K562 (cell line): ENCODE data around the gene IL33. TPM values are rescaled to one million over a fixed set of nuclear protein-coding genes. Genes with fewer than 3 reads are reported as not detected.

Experiments
- ATAC-seq: fragments of 200-7000 bp; cut with Tn5 transposase; 3 replicates; pipeline ENCODE4 v1.9.1; 2020; ENCODE audit warnings: moderate library complexity
- BruUV-seq: library from RNA; stranded (reverse); fragments of 400-500 nt; replicated peaks from 2 replicates; lab custom pipeline; 2021; lab: Mats Ljungman, UMichigan
- CTCF ChIA-PET: fragments of 300-600 bp; formaldehyde crosslinking; extraction: SDS; loops from one replicate; lab custom pipeline; 2021; ENCODE audit warnings: low intra/inter-chr PET ratio; lab: Yijun Ruan, JAX
- POLR2A ChIA-PET: fragments of 300-600, 350-650 bp; sonication (Branson Sonifier 250); formaldehyde crosslinking; extraction: SDS; loops from one replicate; lab custom pipeline; 2021; ENCODE audit warnings: antibody characterized with exemption, inconsistent platforms; lab: Yijun Ruan, JAX
- DNase-seq, 4 experiments: peaks; one replicate each; pipeline versions ENCODE4 v3.0.0 to v3.0.0-alpha.2; 2011 to 2018; ENCODE audit warnings: low spot score in 3 of 4, mixed read lengths in 3 of 4; ENCODE audit errors: extremely low read depth in 1 of 4
- FAIRE-seq: peaks from 2 replicates; lab custom pipeline; 2011; peaks lifted over from hg19 to GRCh38; lab: Jason Lieb, UNC
- H2AFZ ChIP-seq: 2 replicates; pipeline ENCODE4 v1.6.0; 2011; ENCODE audit warnings: low read depth, low read length, control low read depth, inconsistent platforms
- H3K27ac ChIP-seq: fragments of 200-600 bp; 3 replicates; pipeline ENCODE4 v1.8.0; 2011; ENCODE audit warnings: low read depth, mild to moderate bottlenecking, control low read depth, inconsistent platforms, low read length, moderate library complexity, mixed read lengths; ENCODE audit errors: extremely low read depth
- H3K27me3 ChIP-seq, 2 experiments: fragments of 300-600 bp in 1 of 2; 2 replicates in 1 of 2; 3 replicates in 1 of 2; pipeline versions ENCODE4 v1.6.0 to v1.8.0; 2011; ENCODE audit warnings: inconsistent platforms in 2 of 2, low read length in 2 of 2, mild to moderate bottlenecking in 1 of 2, mixed read lengths in 1 of 2, moderate library complexity in 1 of 2; ENCODE audit not compliant: control insufficient read depth in 2 of 2, insufficient read depth in 2 of 2
- H3K36me3 ChIP-seq: fragments of 300-600 bp; 3 replicates; pipeline ENCODE4 v1.8.0; 2011; ENCODE audit warnings: mild to moderate bottlenecking, low read length, inconsistent platforms; ENCODE audit not compliant: control insufficient read depth, insufficient read depth
- H3K4me1 ChIP-seq, 2 experiments: fragments of 200-600 bp in 1 of 2; replicated peaks in 1 of 2; 2 replicates in 1 of 2; 3 replicates in 1 of 2; pipeline versions ENCODE4 v1.5.1 to v1.8.0; 2011; ENCODE audit warnings: inconsistent platforms in 2 of 2, low read length in 2 of 2, mild to moderate bottlenecking in 1 of 2, mixed read lengths in 1 of 2, moderate library complexity in 1 of 2; ENCODE audit not compliant: control insufficient read depth in 2 of 2, insufficient read depth in 2 of 2
- H3K4me2 ChIP-seq: 2 replicates; pipeline ENCODE4 v1.6.1; 2011; ENCODE audit warnings: low read length, control low read depth, inconsistent platforms, mixed read lengths; ENCODE audit not compliant: insufficient read depth
- H3K4me3 ChIP-seq: fragments of 200-600 bp; sonication (generic), shearing (Covaris generic); 2 replicates; pipeline ENCODE4 v1.5.1; 2016; ENCODE audit warnings: control low read depth, inconsistent platforms
- H3K79me2 ChIP-seq: fragments of 200-600 bp; 3 replicates; pipeline ENCODE4 v1.8.0; 2011; ENCODE audit warnings: low read length, inconsistent platforms; ENCODE audit not compliant: control insufficient read depth, insufficient read depth
- H3K9ac ChIP-seq, 2 experiments: 2 replicates each; pipeline versions ENCODE4 v1.6.0 to v1.6.1; 2011; ENCODE audit warnings: low read depth in 2 of 2, low read length in 2 of 2, control low read depth in 1 of 2, inconsistent platforms in 1 of 2, mild to moderate bottlenecking in 1 of 2, mixed read lengths in 1 of 2; ENCODE audit not compliant: insufficient read depth in 1 of 2
- H3K9me1 ChIP-seq: one replicate; pipeline ENCODE4 v1.6.0; 2011; ENCODE audit warnings: inconsistent platforms, mild to moderate bottlenecking, low read length, moderate library complexity; ENCODE audit not compliant: control insufficient read depth, insufficient read depth
- H3K9me3 ChIP-seq: replicated peaks from 2 replicates; pipeline ENCODE4 v1.5.1; 2011; ENCODE audit warnings: low read depth, low read length, inconsistent platforms; ENCODE audit not compliant: control insufficient read depth, insufficient read depth
- H4K20me1 ChIP-seq: replicated peaks from 2 replicates; pipeline ENCODE4 v1.6.1; 2011; ENCODE audit warnings: low read length, inconsistent platforms, mixed read lengths; ENCODE audit not compliant: control insufficient read depth, insufficient read depth
- ARID1B ChIP-seq: fragments of 450-650 bp; IDR thresholded peaks from 2 replicates; pipeline ENCODE4 v1.6.1; 2016; ENCODE audit warnings: antibody characterized with exemption, mild to moderate bottlenecking, inconsistent platforms
- BRD9 ChIP-seq: fragments of 450-650 bp; IDR thresholded peaks from 2 replicates; pipeline ENCODE4 v1.6.1; 2018; ENCODE audit warnings: low read depth; ENCODE audit not compliant: partially characterized antibody
- CLOCK ChIP-seq: fragments of 250-450 bp; sonication (Bioruptor Pico); IDR thresholded peaks from 2 replicates; pipeline ENCODE4 v1.4.0; 2020; ENCODE audit warnings: mild to moderate bottlenecking, moderate library complexity, borderline replicate concordance
- CREB1 ChIP-seq, 2 experiments: sonication (generic) in 1 of 2; formaldehyde crosslinking in 1 of 2; IDR thresholded peaks; 2 replicates each; pipeline versions ENCODE4 v1.6.1 to v1.8.0; 2012 to 2022; ENCODE audit warnings: inconsistent platforms in 1 of 2, mild to moderate bottlenecking in 1 of 2, missing genetic modification reagents in 1 of 2, moderate library complexity in 1 of 2
- POLR2AphosphoS5 ChIP-seq: IDR thresholded peaks from 2 replicates; pipeline ENCODE4 v1.6.1; 2011; ENCODE audit warnings: mild to moderate bottlenecking, low read depth, low read length, moderate library complexity; ENCODE audit not compliant: control insufficient read depth, insufficient read depth
- SMARCA4 ChIP-seq: fragments of 450-650 bp; IDR thresholded peaks from 2 replicates; pipeline ENCODE4 v1.6.1; 2016
- THAP7 ChIP-seq: fragments of 250-450 bp; sonication (Bioruptor Pico); IDR thresholded peaks from 2 replicates; pipeline ENCODE4 v1.5.0; 2021
- U2AF2 ChIP-seq: fragments of 200-400 bp; formaldehyde crosslinking; optimal IDR thresholded peaks from 2 replicates; pipeline ENCODE3; 2017; ENCODE audit warnings: low read depth, mild to moderate bottlenecking, low read length
- XRCC3 ChIP-seq: fragments of 450-650 bp; IDR thresholded peaks from 2 replicates; pipeline ENCODE4 v1.6.1; 2017; ENCODE audit warnings: mild to moderate bottlenecking, moderate library complexity
- ZMIZ1 ChIP-seq, 2 experiments: fragments of 150-350 bp in 1 of 2; IDR thresholded peaks; 2 replicates each; pipeline ENCODE4 v1.6.1; 2012 to 2016; ENCODE audit warnings: low read depth in 2 of 2, low read length in 2 of 2, mild to moderate bottlenecking in 1 of 2, moderate library complexity in 1 of 2
- ZNF12 ChIP-seq: sonication (generic); formaldehyde crosslinking; IDR thresholded peaks from 2 replicates; pipeline ENCODE4 v1.4.0; 2020; ENCODE audit warnings: mild to moderate bottlenecking, missing genetic modification reagents
- ZNF124 ChIP-seq: sonication (generic); formaldehyde crosslinking; IDR thresholded peaks from 2 replicates; pipeline ENCODE4 v1.8.1; 2022; ENCODE audit warnings: missing genetic modification reagents
- ZNF444 ChIP-seq: fragments of 250-450 bp; sonication (Bioruptor Pico); IDR thresholded peaks from 2 replicates; pipeline ENCODE4 v1.4.0; 2020; ENCODE audit warnings: mild to moderate bottlenecking, moderate library complexity
- ZNF75A ChIP-seq: fragments of 450-650 bp; formaldehyde crosslinking; IDR thresholded peaks from 2 replicates; pipeline ENCODE4 v1.4.0; 2020; ENCODE audit warnings: mild to moderate bottlenecking
- ZNF766 ChIP-seq: fragments of 200-800 bp; sonication (Bioruptor generic); conservative IDR thresholded peaks from 2 replicates; pipeline ENCODE4 v1.6.1; 2016; ENCODE audit warnings: missing genetic modification characterization, missing compliant biosample characterization
- WGBS: fragments of 100-300 bp; shearing (Covaris generic); methylation state at CpG from one replicate; pipeline ENCODE4 v1.1.6; 2016; ENCODE audit warnings: low coverage, mixed read lengths; ENCODE audit not compliant: insufficient coverage; ENCODE audit errors: missing lambda C conversion rate; 5-methylcytosine and 5-hydroxymethylcytosine counted together
- in situ Hi-C: fragments of 300-500 bp; cut with MboI; formaldehyde crosslinking; loops from 4 replicates; pipeline ENCODE4 v1.15.0; 2018; ENCODE audit warnings: inconsistent platforms, mixed read lengths
- intact Hi-C: fragments of 100-400 bp; cut with micrococcal nuclease; formaldehyde crosslinking; loops from 2 replicates; pipeline ENCODE4 v1.14.2; 2022
- polyA plus RNA-seq, 8 experiments: library from polyadenylated mRNA; depleted of rRNA in 4 of 8; stranded (reverse) in 5 of 8; unstranded in 3 of 8; fragments of >200 nt; fragmentation: Nextera tagmentation in 2 of 8; fragmentation: Illumina TruSeq in 1 of 8; extraction: Ambion mirVana in 2 of 8; extraction: Trizol in 1 of 8; gene quantifications; 2 replicates each; pipeline versions ENCODE4 v1.2.1 to v1.2.3, GENCODE V29; 2011 to 2014; ENCODE audit warnings: inconsistent platforms in 1 of 8, missing spikeins in 1 of 8
- total RNA-seq, 7 experiments: library from RNA; depleted of rRNA in 6 of 7; stranded (reverse); fragments of >200 nt in 6 of 7; fragmentation: Illumina TruSeq in 2 of 7; extraction: Trizol in 2 of 7; gene quantifications; 2 replicates each; pipeline versions ENCODE4 v1.2.1 to v1.2.3, GENCODE V29; 2011 to 2021; ENCODE audit warnings: low replicate concordance in 1 of 7

Gene IL33
- total and polyA plus RNA-seq, 9 of the 15 experiments (the other 6 are each of a cell fraction or from before 2014, with no cell fraction given): not detected

GRCh38 chr9:6184749-6185645 is 30.6 kb upstream of the IL33 start:
- H3K79me2 ChIP-seq: no peaks in the 10 kb centered on the region
- H3K27ac ChIP-seq: no peak overlapping the region
- no TSS peak for BruUV-seq
- no peak overlapping the region for H3K9ac ChIP-seq
- no peak for ATAC-seq
- no peaks in the 10 kb centered on the region for H3K36me3 ChIP-seq
- WGBS: 10% methylated on average over 5 of the region's 5 CpGs
- POLR2A ChIA-PET: interaction anchor here (2.0 kb wide), 1 partner anchor 9 kb away, joined by 6 read pairs; no protein-coding TSS in a partner anchor
- no peaks in the 10 kb centered on the region for H3K9me3 ChIP-seq
- intact Hi-C loops (no loop called here), in situ Hi-C loops (no loop called here)
- H2AFZ ChIP-seq: no peak overlapping the region
- H3K4me2 ChIP-seq: no peak overlapping the region
- no peak for FAIRE-seq
- DNase-seq: no peak
- no peak overlapping the region for H3K4me3 ChIP-seq
- no peaks in the 10 kb centered on the region for H3K27me3 ChIP-seq
- H3K4me1 ChIP-seq: peaks cover 0 to 3% of the 10 kb centered on the region in 2 experiments; a peak in 1 of 5 replicates
- H4K20me1 ChIP-seq: no peaks in the 10 kb centered on the region
- CTCF ChIA-PET: no interaction called here
- H3K9me1 ChIP-seq: no peaks in the 10 kb centered on the region
- no peak for TF ChIP-seq ARID1B
- no peak for TF ChIP-seq SMARCA4
- TF ChIP-seq ZNF124: no peak
- TF ChIP-seq ZNF766 (CRISPR knock-in tag): no peak
- TF ChIP-seq U2AF2: no peak
- TF ChIP-seq CLOCK (CRISPR knock-in tag): no peak
- TF ChIP-seq XRCC3: no peak
- TF ChIP-seq POLR2AphosphoS5: no peak
- no peak for TF ChIP-seq ZNF444 (CRISPR knock-in tag)
- no peak for TF ChIP-seq CREB1 (IDR thresholded peaks at IDR 0.05)
- TF ChIP-seq CREB1 (CRISPR knock-in tag; IDR thresholded peaks at IDR 0.05): no peak
- TF ChIP-seq BRD9: no peak
- TF ChIP-seq ZMIZ1 (IDR thresholded peaks at IDR 0.05; ENCODE audit: low read depth in 2 of 2, low read length in 2 of 2): no peak
- TF ChIP-seq THAP7 (CRISPR knock-in tag): no peak
- no peak for TF ChIP-seq ZNF75A (CRISPR knock-in tag)
- no peak for TF ChIP-seq ZNF12 (CRISPR knock-in tag)
